Activated B cell treated with CpG ODN at 0.5 μM for 24 hours (primary cell): ENCODE measurements around the gene CFAP69. TPM values are rescaled to one million over a fixed set of nuclear protein-coding genes. Genes with fewer than 3 reads are reported as not detected.

Experiments used
- ATAC-seq: fragments of 200-7000 bp; cut with Tn5 transposase; one replicate; pipeline ENCODE4 v1.10.0; 2021; ENCODE audit warnings: low read depth, mild to moderate bottlenecking, moderate library complexity
- CTCF ChIA-PET: fragments of 350-600 bp; sonication (Branson Sonifier 250); formaldehyde crosslinking; loops from one replicate; lab custom pipeline; 2021; ENCODE audit warnings: antibody characterized with exemption; lab: Charles Lee
- POLR2A ChIA-PET: fragments of 350-600 bp; sonication (Branson Sonifier 250); formaldehyde crosslinking; loops from one replicate; lab custom pipeline; 2021; ENCODE audit warnings: antibody characterized with exemption; lab: Charles Lee
- DNase-seq: peaks from one replicate; pipeline ENCODE4 v3.0.0; 2022
- H3K27ac Mint-ChIP-seq: one replicate; pipeline ENCODE4 v1.8.0; 2020; ENCODE audit warnings: mixed read lengths
- H3K27me3 Mint-ChIP-seq: one replicate; pipeline ENCODE4 v1.8.0; 2021; ENCODE audit warnings: mixed read lengths
- H3K36me3 Mint-ChIP-seq: one replicate; pipeline ENCODE4 v1.8.0; 2021; ENCODE audit warnings: low read depth, mixed read lengths
- H3K4me1 Mint-ChIP-seq: one replicate; pipeline ENCODE4 v1.8.0; 2021; ENCODE audit warnings: mixed read lengths
- H3K4me3 Mint-ChIP-seq: one replicate; pipeline ENCODE4 v1.8.0; 2020; ENCODE audit warnings: mild to moderate bottlenecking, mixed read lengths
- H3K9me3 Mint-ChIP-seq: one replicate; pipeline ENCODE4 v1.8.0; 2020; ENCODE audit warnings: mixed read lengths
- CTCF ChIP-seq: fragments of 200-600 bp; IDR thresholded peaks from one replicate; pipeline ENCODE4 v1.8.0; 2022; ENCODE audit warnings: antibody characterized with exemption, mild to moderate bottlenecking
- intact Hi-C: fragments of 100-400 bp; cut with micrococcal nuclease; formaldehyde crosslinking; loops from one replicate; pipeline ENCODE4 v1.15.1; 2024
- total RNA-seq: library from RNA; stranded (reverse); gene quantifications from 2 replicates; pipeline ENCODE4 v1.2.3, GENCODE V29; 2022

Gene CFAP69
- total RNA-seq, 1 donor from 2014 or later = 0.62 TPM

DNA sequence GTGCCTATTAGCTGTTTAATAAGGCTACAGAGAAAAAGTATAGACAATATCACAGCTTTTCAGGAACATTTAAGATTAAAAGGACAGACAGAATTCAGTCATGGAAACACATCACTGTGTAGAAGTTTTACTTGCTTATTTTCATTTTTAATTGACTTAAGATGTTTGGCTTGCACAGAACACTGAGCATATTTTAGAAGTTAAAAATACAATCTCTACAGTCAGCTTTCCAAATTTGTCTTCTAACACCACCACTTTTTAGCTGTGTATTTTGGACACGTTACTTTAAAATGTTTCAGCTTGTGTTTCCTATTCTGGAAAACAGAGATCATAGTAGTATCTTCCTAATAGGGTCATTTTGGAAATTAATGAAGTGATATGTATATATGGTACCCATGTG, 11.8 kb downstream of the CFAP69 start:
- intact Hi-C loops = no loop called here
- Mint-ChIP-seq H3K9me3 (no peaks in the 10 kb centered on the region), H3K36me3 (no peaks in the 10 kb centered on the region), H3K4me1 (no peaks in the 10 kb centered on the region), H3K27ac (no peak overlapping the region), H3K27me3 (peaks cover 11% of the 10 kb centered on the region), H3K4me3 (no peak overlapping the region)
- ATAC-seq (no peak), DNase-seq (no peak)
- ChIA-PET POLR2A (no interaction called here), CTCF (interaction anchor here (0.6 to 1.1 kb wide), 2 partner anchors 103 to 379 kb away, joined by 3 to 4 read pairs; partner anchors contain the start of gene STEAP1)
- TF ChIP-seq CTCF = no peak

DNA sequence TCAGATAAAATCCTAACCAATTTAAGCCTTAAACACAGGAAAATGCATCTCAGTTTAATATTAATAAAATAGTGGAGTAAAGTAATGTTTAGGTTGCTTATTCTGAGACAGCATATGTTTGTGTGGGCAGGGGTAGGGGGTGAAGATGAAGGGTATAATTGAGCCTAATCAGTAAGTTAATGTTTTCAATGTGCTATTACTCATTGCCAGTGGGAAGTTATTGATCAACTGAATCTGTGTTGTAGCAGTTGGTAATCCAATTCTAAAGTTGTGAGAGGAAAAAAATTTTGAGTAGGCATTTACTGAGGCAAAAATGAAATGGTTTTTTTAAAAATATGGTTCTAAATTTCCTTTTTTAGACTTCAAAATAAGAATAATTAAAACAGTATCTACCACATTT, 16.5 kb downstream of the CFAP69 start:
- POLR2A ChIA-PET = no interaction called here
- no peak for ATAC-seq
- intact Hi-C loops = no loop called here
- H3K4me1 Mint-ChIP-seq = no peaks in the 10 kb centered on the region
- H3K9me3 Mint-ChIP-seq = no peaks in the 10 kb centered on the region
- TF ChIP-seq CTCF = no peak
- H3K27me3 Mint-ChIP-seq = no peaks in the 10 kb centered on the region
- CTCF ChIA-PET = no interaction called here
- no peak overlapping the region for H3K4me3 Mint-ChIP-seq
- no peak for DNase-seq
- no peaks in the 10 kb centered on the region for H3K36me3 Mint-ChIP-seq
- no peak overlapping the region for H3K27ac Mint-ChIP-seq

DNA sequence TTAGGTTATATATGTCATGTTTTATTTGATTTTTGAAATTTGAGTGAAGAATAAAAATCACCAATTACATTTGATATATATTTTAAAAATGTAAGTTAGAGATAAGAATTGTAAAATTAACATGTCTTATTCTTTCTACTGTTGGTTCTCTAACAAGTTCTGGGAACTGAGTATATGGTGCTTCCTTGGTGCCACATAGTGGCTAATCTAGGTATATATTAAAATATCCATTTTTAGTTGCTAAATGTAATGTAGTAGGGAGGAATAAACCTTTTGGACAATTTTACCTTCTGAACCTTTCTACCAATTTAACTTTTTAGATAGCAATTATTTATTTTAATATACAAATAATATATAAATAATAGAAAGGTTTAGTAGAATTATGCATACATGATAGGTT, 17.5 kb downstream of the CFAP69 start:
- H3K9me3 Mint-ChIP-seq = no peaks in the 10 kb centered on the region
- POLR2A ChIA-PET = no interaction called here
- H3K27ac Mint-ChIP-seq = no peak overlapping the region
- TF ChIP-seq CTCF = no peak
- intact Hi-C loops = loop anchor here (1.0 kb wide), 2 partner anchors 108 to 165 kb away; partner anchors contain the start of gene STEAP1
- no peaks in the 10 kb centered on the region for H3K4me1 Mint-ChIP-seq
- DNase-seq (no peak), ATAC-seq (peak; percentile 62)
- H3K4me3 Mint-ChIP-seq = no peak overlapping the region
- H3K27me3 Mint-ChIP-seq = no peaks in the 10 kb centered on the region
- CTCF ChIA-PET = interaction anchor here (1.3 to 2.3 kb wide), 2 partner anchors 108 to 110 kb away, joined by 5 to 9 read pairs; partner anchors contain the start of gene STEAP1
- no peaks in the 10 kb centered on the region for H3K36me3 Mint-ChIP-seq

- no peak for DNase-seq
- ChIA-PET CTCF (interaction anchor here (1.4 kb wide), 1 partner anchor 113 kb away, joined by 4 read pairs; the partner anchor contains the start of gene STEAP1), POLR2A (no interaction called here)
- intact Hi-C loops = no loop called here
- Mint-ChIP-seq H3K4me3 (no peak overlapping the region), H3K9me3 (no peaks in the 10 kb centered on the region), H3K36me3 (no peaks in the 10 kb centered on the region), H3K27me3 (no peaks in the 10 kb centered on the region), H3K4me1 (no peaks in the 10 kb centered on the region), H3K27ac (no peak overlapping the region)
- no peak for ATAC-seq
- TF ChIP-seq CTCF = no peak
These were observed 21.8 kb downstream of the CFAP69 start for GRCh38 chr7:90266808-90267207.

DNA sequence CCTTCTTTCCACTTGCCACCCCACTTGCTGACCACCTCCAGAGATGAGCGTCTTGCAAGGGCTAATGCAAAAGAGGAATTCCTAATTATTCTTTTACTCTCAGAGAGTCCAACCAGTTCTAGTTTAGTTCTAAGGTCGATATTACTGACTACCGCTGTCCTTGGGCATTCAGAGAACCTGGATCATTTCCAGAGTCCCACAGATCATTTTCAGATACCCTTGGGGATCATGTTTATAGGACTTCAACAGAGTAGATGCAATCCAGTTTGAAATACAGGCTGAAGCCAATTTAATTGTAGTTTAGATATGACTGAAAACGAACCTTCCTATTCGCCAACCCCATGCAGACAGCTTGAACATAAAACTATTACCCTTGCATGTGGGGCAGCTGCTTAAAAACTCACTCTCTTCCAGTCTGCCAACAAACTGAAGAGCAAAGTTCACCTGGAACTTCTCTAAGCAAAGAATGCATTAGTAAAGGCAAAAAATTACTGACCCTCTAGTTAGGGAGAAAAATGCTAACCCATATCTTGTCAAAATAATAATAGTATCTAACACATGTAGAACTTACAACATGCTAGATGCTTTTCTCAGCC, 22.4 kb downstream of the CFAP69 start:
- no peak for ATAC-seq
- Mint-ChIP-seq H3K4me3 (no peak overlapping the region), H3K36me3 (no peaks in the 10 kb centered on the region), H3K27ac (no peak overlapping the region), H3K4me1 (no peaks in the 10 kb centered on the region), H3K9me3 (no peaks in the 10 kb centered on the region), H3K27me3 (no peaks in the 10 kb centered on the region)
- no peak for DNase-seq
- intact Hi-C loops = no loop called here
- CTCF ChIA-PET = interaction anchor here (1.4 kb wide), 1 partner anchor 114 kb away, joined by 4 read pairs; the partner anchor contains the start of gene STEAP1
- POLR2A ChIA-PET = no interaction called here
- TF ChIP-seq CTCF = no peak
